Stimulated activated memory B cell treated with anti-CD40 and anti-IgM and Interleukin-4, amounts not matched to agents 10 μg/mL and 1 μg/mL and 100 μg/mL, for 72 hours (primary cell): Measurements from ENCODE around the gene COPRS.
"Not testable (repeated sequence)": the region's sequence is repeated elsewhere in the genome, so short reads cannot be mapped to it uniquely, and the experiment has no call there.

Experiments
- ATAC-seq: fragments of 150-1000 bp; cut with Tn5 transposase; 2 replicates; pipeline ENCODE4 v1.10.0; 2021
- H3K27ac Mint-ChIP-seq: one replicate; pipeline ENCODE4 v1.8.0; 2022; ENCODE audit warnings: mild to moderate bottlenecking, mixed read lengths
- H3K27me3 Mint-ChIP-seq: one replicate; pipeline ENCODE4 v1.8.0; 2022; ENCODE audit warnings: mixed read lengths
- H3K36me3 Mint-ChIP-seq: one replicate; pipeline ENCODE4 v1.8.0; 2022; ENCODE audit warnings: mixed read lengths
- H3K4me1 Mint-ChIP-seq: one replicate; pipeline ENCODE4 v1.8.0; 2022; ENCODE audit warnings: mixed read lengths
- H3K4me3 Mint-ChIP-seq: one replicate; pipeline ENCODE4 v1.8.0; 2022; ENCODE audit warnings: mild to moderate bottlenecking, moderate library complexity, mixed read lengths
- H3K9me3 Mint-ChIP-seq: one replicate; pipeline ENCODE4 v1.8.0; 2022; ENCODE audit warnings: mixed read lengths

The COPRS gene

DNA sequence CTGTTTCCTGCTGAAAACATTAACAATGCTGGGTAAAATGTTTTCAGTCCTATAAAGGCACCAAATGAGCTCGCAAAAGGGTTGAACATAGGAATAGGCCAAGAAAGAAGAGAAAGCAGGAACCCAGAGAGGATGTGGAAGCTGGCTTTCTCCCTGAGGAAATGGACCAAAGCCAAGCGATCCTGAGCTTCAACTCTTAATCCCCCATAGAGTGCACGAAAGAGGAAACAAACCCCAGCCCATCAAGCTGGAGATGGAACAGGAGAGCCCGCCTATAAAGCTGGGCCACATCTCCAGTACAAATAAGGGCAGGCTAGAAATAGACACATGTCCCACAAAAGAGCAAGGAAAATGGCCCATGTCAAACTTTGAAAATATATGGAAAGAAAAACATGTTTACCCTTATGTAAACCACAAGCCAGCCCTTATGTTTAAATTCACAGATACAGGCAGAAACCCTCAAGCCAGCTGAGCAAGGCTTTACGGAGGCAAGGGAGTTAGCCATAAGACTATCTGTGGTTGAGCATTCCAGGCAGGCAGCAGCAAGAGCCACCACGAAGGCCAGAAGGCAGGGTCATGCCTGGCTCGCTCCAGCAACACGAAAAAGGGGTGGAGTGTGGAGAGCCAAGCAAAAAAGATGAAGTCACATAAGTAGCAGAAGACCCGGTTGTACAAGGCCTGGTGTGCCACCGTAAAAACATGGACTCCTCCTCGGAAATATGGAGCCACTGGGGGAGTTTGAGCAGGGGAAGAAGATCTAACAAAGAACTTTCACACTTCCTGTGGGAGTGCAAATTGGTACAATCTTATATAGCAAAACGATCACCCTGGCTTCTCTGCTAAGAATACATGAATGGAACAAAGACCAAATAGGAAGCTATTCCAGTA lies 27.8 kb downstream of the COPRS start:
- peaks cover 9% of the 10 kb centered on the region for H3K4me1 Mint-ChIP-seq
- H3K27me3 Mint-ChIP-seq: no peaks in the 10 kb centered on the region
- H3K36me3 Mint-ChIP-seq: no peaks in the 10 kb centered on the region
- no peak overlapping the region for H3K27ac Mint-ChIP-seq
- H3K4me3 Mint-ChIP-seq: no peak overlapping the region
- ATAC-seq: no peak
- H3K9me3 Mint-ChIP-seq: no peaks in the 10 kb centered on the region

DNA sequence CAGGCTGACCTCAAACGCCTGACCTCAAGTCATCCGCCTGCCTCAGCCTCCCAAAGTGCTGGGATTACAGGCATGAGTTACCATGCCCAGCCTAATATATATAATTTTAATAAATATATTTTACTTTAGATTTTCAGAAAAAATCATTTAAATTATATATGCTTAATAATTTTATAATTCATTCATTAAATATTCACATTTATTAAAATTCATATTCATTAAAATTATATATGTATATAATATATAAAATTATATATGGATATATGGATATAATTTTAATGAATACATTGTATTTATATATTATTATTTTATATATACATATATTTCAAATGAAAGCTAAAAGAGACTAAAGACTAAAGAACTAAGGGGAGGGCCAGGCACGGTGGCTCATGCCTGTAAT lies 29.4 kb downstream of the COPRS start:
- Mint-ChIP-seq H3K4me1 (peaks cover 6% of the 10 kb centered on the region), H3K36me3 (no peaks in the 10 kb centered on the region), H3K4me3 (no peak overlapping the region), H3K27ac (no peak overlapping the region), H3K27me3 (no peaks in the 10 kb centered on the region), H3K9me3 (no peaks in the 10 kb centered on the region)
- no peak for ATAC-seq

DNA sequence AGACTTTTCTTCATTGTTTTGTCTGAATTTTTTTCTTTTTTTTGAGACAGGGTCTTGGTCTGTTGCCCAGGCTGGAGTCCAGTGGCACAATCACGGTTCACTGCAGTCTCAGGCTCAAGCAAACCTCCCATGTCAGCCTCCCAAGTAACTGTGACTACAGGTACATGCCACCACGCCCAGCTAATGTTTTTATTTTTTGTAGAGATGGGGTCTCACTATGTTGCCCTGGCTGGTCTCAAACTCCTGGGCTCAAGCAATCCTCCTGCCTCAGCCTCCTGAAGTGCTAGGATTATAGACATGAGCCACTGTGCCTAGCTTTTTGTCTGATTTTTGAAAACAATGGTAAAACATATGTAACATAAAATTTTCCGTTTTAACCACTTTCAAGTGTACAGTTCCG lies 30.1 kb downstream of the COPRS start:
- H3K4me3 Mint-ChIP-seq, H3K27me3 Mint-ChIP-seq, H3K9me3 Mint-ChIP-seq, ATAC-seq, H3K27ac Mint-ChIP-seq, H3K4me1 Mint-ChIP-seq, H3K36me3 Mint-ChIP-seq: not testable (repeated sequence)

DNA sequence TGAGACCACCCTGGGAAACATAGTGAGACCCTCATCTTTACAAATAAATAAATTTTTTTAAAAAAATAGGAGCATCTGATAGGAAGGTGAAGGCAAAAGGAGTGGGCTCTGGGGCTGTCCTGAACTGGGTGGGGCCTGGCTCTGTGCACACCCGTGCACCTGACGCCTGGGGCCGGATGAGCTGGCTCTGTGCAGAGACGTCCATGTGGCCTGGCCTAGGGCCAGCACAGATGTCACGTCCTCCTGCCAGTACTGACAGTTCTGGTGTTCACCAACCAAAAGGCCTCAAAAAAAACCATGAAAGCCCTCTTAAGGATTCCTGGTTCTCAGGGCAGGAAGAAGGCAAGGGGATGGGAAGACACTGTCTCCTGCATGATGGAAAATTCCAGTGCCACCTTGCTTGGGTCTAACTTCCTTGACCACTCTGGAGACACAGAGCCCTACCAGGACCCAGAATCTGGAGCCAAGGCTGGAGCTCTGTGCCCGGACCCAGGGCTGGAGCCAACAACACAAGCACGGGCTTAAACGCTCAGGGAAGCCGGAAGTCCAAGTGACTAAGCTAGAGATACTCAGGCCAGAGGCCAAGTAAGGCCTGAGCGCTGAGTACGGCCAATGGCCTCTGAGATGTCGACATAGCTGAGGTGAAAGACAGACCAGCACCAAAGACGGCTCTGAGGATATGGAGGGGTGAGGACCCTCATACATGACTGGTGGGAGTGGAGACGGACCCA lies 32.9 kb downstream of the COPRS start:
- H3K4me3 Mint-ChIP-seq: no peak overlapping the region
- no peak for ATAC-seq
- no peaks in the 10 kb centered on the region for H3K9me3 Mint-ChIP-seq
- H3K4me1 Mint-ChIP-seq: no peaks in the 10 kb centered on the region
- no peak overlapping the region for H3K27ac Mint-ChIP-seq
- no peaks in the 10 kb centered on the region for H3K36me3 Mint-ChIP-seq
- peaks cover 5% of the 10 kb centered on the region for H3K27me3 Mint-ChIP-seq

DNA sequence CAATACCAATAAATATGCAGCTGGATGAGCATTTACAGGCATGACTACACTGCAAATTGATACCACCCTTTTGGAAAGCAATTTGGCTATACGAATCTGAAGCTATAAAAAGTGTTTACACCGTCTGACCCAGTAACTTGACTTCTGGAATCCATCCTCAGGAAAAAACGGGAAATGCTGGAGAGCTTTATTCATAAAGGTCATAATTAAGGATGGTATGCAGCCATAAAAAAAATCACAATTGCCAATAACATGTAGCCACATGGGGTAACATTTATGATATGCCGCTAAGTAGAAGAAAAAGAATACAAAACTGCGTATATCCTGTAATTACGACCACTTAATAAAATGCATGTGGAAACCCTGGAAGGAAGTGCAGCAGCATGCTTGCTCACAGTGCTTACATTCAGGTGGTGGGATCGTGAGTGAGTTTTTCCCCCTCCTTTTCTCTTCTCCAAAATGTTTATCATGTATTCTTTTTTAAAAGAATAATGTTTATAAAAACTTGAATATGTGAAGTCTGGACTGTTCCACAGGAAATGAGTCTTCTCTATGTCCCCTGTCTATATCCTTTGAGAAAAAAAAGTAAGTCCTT lies 34.2 kb downstream of the COPRS start:
- Mint-ChIP-seq H3K4me1 (no peaks in the 10 kb centered on the region), H3K9me3 (peaks cover 2% of the 10 kb centered on the region), H3K27ac (no peak overlapping the region), H3K27me3 (peaks cover 8% of the 10 kb centered on the region), H3K4me3 (no peak overlapping the region), H3K36me3 (no peaks in the 10 kb centered on the region)
- no peak for ATAC-seq

DNA sequence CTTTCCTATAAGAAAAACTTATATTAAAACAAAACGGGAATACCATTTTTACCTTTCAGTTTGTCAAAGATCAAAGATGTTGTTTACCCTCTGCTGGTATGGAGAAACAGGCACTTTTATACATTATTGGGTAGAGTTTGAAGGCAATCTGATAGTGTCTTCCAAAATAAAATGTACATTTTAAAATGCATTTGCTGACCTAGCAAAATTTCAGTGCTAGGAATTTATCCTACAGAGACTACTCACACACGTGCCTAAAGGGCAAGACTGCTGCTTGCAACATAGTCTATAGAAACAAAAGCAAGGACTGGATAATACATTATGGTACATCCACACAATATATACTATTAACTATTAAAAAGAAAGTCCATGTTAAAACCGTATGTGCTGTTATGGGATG lies 36.0 kb downstream of the COPRS start:
- H3K36me3 Mint-ChIP-seq: no peaks in the 10 kb centered on the region
- peaks cover 8% of the 10 kb centered on the region for H3K27me3 Mint-ChIP-seq
- H3K9me3 Mint-ChIP-seq: peaks cover 3% of the 10 kb centered on the region
- H3K27ac Mint-ChIP-seq: no peak overlapping the region
- no peak for ATAC-seq
- H3K4me1 Mint-ChIP-seq: no peaks in the 10 kb centered on the region
- H3K4me3 Mint-ChIP-seq: no peak overlapping the region

DNA sequence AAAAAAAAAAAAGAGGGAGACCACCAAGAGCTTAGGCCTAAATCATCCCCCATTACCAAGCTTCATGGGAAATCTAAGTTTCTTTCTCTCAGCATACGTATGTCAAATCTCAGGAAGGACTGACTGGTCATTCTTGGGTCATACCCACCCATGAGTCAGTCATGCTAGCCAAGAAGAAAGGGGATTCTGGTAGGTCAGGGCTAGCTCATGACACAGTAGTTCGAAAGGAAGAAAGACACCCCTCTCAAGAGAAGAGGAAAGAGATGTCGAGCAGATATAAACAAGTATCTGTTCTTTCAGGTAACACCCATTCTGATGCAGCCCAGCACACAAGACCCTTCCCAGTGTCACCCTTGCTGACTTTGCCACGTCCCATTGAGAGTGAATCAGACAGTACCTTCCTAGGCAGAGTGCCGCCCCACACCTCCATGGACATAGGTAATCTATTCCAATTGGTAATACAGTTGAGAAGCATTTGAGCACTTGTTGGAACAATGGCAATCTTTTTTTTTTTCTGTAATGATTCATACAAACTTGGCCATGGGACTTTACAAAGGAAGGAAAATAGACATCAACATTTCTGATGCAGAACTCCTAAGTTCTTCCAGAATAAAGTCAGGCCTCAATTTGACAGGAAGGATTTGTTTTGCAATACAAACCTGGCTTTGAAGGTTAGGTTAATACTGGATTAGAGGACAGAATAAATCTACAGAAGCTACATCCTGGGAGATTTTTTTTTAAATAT lies 38.2 kb downstream of the COPRS start:
- no peak for ATAC-seq
- Mint-ChIP-seq H3K27me3 (peaks cover 8% of the 10 kb centered on the region), H3K27ac (no peak overlapping the region), H3K4me1 (no peaks in the 10 kb centered on the region), H3K4me3 (no peak overlapping the region), H3K36me3 (no peaks in the 10 kb centered on the region), H3K9me3 (peaks cover 3% of the 10 kb centered on the region)

DNA sequence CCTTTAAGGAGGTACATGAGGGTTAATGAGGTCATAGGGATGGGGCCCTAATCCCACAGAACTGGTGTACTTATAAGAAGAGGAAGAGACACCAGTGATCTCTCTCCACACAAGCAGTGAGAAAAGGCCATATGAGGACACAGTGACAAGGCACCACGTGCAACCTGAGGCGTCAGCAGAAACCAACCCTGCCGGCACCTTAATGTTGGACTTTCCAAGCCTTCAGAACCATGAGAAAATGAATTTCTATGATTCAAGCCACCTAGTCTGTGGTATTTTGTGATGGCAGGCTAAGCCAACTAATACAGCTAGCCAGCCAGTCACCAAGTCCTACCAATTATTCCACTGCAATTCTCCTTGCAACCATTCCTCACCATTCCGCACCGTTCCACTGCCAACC lies 39.5 kb downstream of the COPRS start:
- H3K9me3 Mint-ChIP-seq: peaks cover 3% of the 10 kb centered on the region
- no peak overlapping the region for H3K4me3 Mint-ChIP-seq

DNA sequence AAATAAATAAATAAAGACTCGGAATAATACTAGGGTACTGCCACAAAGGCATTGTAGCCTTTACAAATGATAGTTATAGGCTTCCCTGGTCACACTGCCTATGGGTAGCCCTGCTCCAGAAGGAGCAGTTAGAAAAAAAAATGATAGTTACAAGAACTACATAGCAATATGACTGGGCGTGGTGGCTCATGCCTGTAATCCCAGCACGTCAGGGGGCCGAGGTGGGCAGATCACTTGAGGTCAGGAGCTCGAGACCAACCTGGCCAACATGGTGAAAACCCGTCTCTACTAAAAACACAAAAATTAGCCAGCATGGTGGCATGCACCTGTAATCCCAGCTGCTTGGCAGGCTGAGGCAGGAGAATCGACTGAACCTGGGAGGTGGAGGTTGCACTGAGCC lies 40.2 kb downstream of the COPRS start:
- not testable (repeated sequence) for H3K36me3 Mint-ChIP-seq, H3K4me3 Mint-ChIP-seq, H3K9me3 Mint-ChIP-seq, H3K4me1 Mint-ChIP-seq, H3K27me3 Mint-ChIP-seq, ATAC-seq, H3K27ac Mint-ChIP-seq

More for the DNA sequence above, 39.5 kb downstream of the COPRS start:
- Mint-ChIP-seq H3K4me1 (no peaks in the 10 kb centered on the region), H3K27me3 (peaks cover 8% of the 10 kb centered on the region), H3K36me3 (no peaks in the 10 kb centered on the region), H3K27ac (no peak overlapping the region)
- no peak for ATAC-seq

DNA sequence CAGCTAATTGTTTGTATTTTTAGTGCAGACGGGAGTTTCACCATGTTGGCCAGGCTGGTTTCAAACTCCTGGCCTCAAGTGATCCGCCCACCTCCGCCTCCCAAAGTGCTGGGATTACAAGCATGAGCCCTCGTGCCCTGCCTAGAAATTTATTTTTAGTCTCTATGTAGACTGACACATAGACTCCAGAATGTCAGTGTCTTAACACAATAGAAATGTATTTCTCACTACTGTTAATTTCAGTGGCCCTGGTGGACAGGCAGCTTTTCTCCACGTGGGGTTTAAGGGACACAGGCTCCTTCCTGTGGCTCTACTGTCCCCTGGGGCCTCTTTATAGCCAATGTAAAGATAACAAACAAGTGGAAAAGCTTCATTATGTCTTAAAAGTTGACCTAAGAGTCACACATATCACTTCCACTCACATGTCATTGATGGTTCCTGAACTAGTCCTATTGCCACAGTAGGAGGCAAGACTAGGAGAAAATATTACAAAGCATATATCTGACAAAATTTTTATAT lies 43.8 kb downstream of the COPRS start:
- H3K4me1 Mint-ChIP-seq: no peaks in the 10 kb centered on the region
- ATAC-seq: no peak
- H3K4me3 Mint-ChIP-seq: no peak overlapping the region
- no peaks in the 10 kb centered on the region for H3K36me3 Mint-ChIP-seq
- peaks cover 9% of the 10 kb centered on the region for H3K27me3 Mint-ChIP-seq
- H3K27ac Mint-ChIP-seq: no peak overlapping the region
- H3K9me3 Mint-ChIP-seq: peaks cover 3% of the 10 kb centered on the region

DNA sequence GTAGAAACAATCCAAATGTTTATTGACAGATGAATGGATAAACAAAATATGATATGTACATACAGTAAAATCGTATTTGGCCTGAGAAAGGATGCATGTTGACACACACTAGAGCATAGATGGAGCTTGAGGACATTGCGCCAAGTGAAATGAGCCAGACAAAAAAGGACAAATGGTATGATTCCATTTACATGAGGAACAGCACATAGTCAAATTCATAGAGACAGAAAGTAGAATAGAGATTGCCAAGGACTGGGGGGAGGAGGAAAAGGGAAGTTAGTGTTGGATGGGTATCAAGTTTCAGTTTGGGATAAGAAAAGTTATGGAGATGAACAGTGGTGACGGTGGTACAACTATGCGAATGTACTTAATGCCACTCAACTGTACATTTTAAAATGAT lies 47.9 kb downstream of the COPRS start:
- Mint-ChIP-seq H3K27ac (no peak overlapping the region), H3K9me3 (no peaks in the 10 kb centered on the region), H3K36me3 (no peaks in the 10 kb centered on the region), H3K4me3 (no peak overlapping the region), H3K27me3 (peaks cover 11% of the 10 kb centered on the region), H3K4me1 (peaks cover under 1% of the 10 kb centered on the region)
- ATAC-seq: no peak

DNA sequence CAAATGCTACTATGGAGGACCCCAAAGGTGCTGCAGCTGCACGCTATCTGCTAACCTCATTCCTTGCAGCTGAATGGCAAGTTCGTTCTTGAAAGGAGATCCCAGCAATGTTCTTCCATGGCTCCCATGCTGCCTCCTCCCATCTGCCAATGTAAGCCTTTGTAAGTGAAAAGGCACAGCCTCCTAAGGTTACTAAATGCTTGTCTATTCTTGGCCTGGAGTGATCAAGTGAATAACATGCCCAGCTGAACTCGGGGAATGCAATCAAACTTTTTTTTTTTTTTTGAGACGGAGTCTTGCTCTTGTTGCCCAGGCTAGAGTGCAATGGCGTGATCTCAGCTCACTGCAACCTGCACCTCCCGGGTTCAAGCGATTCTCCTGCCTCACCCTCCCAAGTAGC lies 49.2 kb downstream of the COPRS start:
- H3K36me3 Mint-ChIP-seq, H3K27ac Mint-ChIP-seq, ATAC-seq, H3K9me3 Mint-ChIP-seq, H3K4me3 Mint-ChIP-seq, H3K4me1 Mint-ChIP-seq: not testable (repeated sequence)
- H3K27me3 Mint-ChIP-seq: peaks cover 11% of the 10 kb centered on the region

DNA sequence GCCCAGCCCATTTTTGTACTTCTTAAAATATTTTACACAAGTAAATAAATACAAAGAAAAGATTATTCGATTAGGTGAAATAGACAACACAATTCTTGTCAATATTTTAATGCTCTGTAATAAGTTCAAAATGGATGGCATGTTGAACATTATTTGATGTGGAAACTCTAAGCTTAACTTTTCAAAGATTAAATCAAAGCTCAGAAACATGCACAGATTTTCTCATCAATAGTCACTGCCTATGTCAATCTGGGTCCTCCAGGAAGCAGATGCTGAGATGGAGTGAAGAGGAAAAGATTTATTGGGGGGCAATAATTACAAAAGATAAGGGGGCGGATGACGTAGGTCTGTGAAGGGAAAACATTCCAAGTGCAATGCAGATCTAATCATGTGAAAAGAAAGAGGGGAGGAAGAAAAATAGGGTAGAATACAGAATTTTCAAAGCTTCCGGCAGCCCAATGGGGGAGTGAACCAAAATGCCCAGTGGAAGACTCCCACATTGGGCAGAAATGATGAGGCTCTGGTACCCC lies 50.5 kb downstream of the COPRS start:
- H3K9me3 Mint-ChIP-seq: no peaks in the 10 kb centered on the region
- H3K27me3 Mint-ChIP-seq: peaks cover 11% of the 10 kb centered on the region
- peaks cover 6% of the 10 kb centered on the region for H3K4me1 Mint-ChIP-seq
- no peak for ATAC-seq
- no peak overlapping the region for H3K4me3 Mint-ChIP-seq
- no peak overlapping the region for H3K27ac Mint-ChIP-seq
- no peaks in the 10 kb centered on the region for H3K36me3 Mint-ChIP-seq

DNA sequence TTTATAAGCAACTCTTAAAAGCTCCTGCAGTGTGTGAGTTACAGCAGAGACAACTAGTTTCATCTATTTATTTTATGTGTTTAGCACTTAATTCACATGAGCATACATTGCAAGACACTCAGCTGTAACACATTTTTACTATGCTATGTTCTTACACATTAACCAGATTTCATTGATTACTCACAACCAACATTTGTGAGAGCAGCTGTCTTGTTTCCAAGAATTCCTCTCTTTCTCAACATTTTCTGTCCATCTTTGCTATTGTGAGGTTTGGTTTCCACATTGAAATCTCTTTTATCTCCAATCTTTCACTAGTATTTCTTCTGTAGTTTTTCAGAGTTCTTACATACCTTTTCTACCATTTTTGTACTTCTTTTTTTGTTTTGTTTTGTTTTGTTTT lies 51.2 kb downstream of the COPRS start:
- Mint-ChIP-seq H3K4me3 (no peak overlapping the region), H3K9me3 (no peaks in the 10 kb centered on the region), H3K4me1 (peaks cover 7% of the 10 kb centered on the region), H3K27ac (no peak overlapping the region), H3K36me3 (no peaks in the 10 kb centered on the region), H3K27me3 (peaks cover 11% of the 10 kb centered on the region)
- ATAC-seq: no peak

DNA sequence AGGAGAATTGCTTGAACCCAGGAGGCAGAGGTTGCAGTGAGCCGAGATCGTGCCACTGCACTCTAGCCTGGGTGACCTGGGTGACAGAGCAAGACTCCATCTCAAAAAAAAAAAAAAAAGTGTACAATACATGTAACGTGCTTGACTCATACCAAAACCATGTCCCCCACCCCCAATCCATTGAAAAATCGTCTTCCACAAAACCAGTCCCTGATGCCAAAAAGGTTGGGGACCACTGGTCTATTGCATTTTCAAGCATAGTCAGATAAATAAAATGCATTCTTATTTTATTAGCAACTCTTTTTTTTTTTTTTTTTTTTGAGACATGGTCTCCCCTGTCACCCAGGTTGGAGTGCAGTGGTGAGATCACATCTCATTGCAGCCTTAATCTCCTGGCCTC lies 52.1 kb downstream of the COPRS start:
- Mint-ChIP-seq H3K27ac (no peak overlapping the region), H3K27me3 (peaks cover 11% of the 10 kb centered on the region), H3K4me1 (peaks cover 12% of the 10 kb centered on the region), H3K9me3 (no peaks in the 10 kb centered on the region), H3K4me3 (no peak overlapping the region), H3K36me3 (no peaks in the 10 kb centered on the region)
- no peak for ATAC-seq
